ENCODE results near the gene MTCH1.
"Not testable (repeated sequence)": the region's sequence is repeated elsewhere in the genome, so short reads cannot be mapped to it uniquely, and the experiment has no call there.

The MTCH1 gene

DNA sequence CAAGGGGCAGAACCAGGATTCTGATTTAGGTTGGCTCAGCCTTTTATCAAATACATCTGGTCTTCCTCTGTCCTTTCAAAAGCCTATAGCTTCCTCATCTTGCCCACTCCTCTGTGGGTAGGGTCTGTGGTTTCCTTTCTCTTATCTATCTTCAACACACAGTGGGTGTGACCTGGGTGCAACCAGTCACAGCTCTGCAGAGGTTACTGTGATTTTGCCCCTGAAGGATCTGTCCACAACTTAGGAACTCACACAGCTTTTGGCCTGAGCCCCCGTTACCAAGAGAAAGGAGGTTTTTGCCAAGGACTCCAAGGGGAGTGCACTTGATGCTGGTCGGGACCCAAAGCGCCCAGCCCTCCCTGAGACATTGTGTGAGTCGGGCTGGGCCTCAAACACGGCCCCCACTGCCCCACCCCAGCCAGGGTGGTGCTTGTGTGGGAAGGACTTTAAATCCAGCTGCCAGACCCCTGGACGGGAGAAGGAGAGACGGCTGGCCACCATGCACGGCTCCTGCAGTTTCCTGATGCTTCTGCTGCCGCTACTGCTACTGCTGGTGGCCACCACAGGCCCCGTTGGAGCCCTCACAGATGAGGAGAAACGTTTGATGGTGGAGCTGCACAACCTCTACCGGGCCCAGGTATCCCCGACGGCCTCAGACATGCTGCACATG is 31.6 kb downstream of the MTCH1 start, which contains the start of gene PI16:
PI16 (plus strand) TSS at position 477 of the 670 bp plus-strand sequence; CDS start at position 500, 23 bp downstream.
- no peak for DNase-seq (ENCODE audit: low read depth)

DNA sequence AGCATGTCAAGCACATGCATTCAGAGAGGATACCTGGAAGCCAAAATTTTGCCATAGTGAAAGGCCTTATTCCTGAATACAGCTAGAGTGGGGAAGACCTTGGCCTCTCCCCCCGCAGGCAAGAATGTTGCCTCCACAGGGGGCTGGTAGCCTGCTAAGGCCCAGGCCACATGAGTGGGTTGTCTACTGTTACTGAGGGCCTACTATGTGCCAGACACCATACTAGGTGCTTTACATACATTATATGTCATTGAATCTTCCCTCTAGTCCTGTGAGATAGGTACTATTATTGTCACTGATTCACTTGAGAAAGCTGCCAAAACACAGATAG is 32.1 kb downstream of the MTCH1 start:
- DNase-seq (ENCODE audit: low read depth): no peak

DNA sequence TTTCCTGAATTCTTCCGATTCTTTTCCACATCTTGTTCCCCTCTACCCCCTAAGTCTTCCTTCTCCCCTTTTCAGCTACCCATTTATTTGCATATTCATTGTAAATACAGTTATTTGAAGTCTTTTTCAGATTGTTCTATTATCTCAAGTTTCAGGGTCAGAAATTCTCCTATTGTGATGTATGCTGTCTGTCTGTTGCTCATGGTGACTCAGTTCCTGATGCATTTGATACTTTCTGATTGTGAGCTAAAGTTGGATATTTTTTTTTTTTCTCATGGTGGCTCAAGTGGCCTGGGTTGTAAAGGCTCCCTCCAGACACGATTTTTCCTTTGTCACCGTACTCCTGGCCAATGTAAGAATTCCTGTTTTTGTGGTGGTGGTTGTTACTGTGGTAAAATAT is 36.4 kb downstream of the MTCH1 start:
- DNase-seq (ENCODE audit: low read depth): no peak

DNA sequence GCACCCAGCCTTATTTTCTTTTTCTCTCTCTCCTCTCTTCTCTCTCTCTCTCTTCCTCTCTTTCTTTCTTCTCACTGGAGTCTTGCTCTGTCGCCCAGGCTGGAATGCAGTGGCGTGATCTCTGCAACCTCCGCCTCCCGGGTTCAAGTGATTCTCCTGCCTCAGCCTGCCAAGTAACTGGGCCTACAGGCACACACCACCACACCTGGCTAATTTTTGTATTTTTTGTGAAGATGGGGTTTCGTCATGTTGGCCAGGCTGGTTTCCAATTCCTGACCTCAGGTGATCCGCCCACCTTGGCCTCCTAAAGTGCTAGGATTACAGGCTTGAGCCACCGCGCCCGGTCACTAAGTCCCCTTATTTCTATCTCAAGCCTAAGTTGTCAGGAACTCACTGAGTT is 36.9 kb downstream of the MTCH1 start:
- DNase-seq (ENCODE audit: low read depth): not testable (repeated sequence)

DNA sequence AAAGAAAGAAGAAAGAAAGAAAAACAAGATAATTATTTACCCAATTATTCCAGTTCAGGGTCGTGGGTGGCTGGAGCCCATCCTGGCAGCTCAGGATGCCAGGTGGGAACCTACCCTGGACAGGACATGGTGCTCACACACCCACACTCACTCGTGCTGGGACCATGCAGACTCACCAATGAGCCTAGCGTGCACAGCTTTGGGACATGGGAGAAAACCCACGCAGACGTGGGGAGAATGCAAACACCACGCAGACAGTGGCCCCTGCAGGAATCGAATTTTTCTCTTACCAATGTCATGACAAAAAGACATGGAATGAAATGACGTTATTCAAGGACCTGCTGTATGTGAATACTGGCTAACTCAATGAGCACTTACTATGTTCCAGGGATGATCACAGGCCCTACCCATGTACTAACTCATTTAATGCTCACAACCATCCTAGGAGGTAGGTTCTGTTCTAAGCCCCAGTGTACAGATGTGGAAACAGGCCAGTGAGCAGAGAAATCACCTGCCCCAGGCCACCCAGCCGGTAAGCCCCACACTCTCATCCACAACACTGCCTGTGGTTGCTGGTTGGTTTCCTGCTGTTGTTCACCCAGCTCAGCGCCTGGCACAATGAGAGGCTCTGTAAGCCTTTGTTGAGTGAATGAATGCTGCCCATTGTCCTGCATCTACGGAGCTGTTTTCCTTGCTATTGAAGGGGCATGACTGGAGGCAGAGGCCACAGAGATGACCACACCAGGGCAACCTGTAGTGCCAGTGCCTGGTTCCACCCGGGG is 38.2 kb downstream of the MTCH1 start:
- DNase-seq (ENCODE audit: low read depth): no peak

DNA sequence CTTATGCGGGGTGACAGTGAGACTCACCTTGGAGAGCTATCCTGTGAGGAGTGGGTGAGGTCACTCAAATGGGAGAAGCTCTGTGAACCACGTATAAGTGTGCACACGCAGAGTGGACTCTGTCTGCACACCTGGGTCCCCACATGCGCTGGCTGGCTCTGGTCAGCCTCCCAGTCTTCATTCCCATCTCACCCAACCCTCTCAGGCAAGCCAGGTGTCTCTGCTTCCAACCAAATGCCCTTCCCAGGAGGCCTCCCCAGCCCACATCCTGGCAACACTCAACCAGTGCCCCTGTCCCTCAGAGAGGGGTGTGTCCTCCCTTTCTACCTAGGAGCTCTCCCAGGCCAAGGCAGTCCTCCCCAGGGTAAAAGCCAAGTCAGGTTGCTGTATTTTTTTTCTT is 39.5 kb downstream of the MTCH1 start:
- no peak for DNase-seq (ENCODE audit: low read depth)

DNA sequence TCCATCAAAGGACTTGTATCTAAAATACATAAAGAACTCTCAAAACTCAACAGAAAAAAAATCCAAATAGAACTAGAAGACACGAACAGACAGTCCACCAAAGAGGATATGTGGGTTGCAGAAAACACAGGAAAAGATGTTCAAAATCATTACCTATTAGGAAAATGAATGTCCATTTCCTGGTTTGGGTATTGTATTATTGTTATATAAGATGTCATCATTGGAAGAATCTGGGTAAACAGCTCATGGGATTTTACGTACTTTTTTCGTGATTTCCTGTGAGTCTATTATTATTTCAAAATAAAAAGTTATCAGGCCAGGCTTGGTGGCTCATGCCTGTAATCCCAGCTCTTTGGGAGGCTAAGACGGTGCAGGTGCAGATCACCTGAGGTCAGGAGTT is 40.7 kb downstream of the MTCH1 start:
- DNase-seq (ENCODE audit: low read depth): no peak

DNA sequence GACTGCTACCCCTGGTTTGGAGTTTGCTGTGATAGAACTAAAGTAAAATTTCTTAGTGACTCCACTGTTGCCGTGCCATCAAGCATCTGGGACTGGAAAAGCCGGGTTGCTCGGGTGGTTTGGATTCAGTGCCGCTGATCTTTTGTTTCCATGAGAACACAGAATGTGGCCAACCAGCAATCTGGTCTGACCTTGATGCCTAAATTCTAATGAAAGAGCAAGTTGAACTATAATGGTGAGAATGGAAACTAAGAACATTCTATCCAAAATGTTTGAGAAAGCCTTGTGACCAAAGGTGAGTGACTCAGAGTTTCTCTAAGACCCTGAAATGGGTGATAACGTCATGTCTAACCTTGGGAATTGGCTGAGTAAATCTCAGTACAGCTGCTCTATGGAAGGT is 41.3 kb downstream of the MTCH1 start:
- no peak for DNase-seq (ENCODE audit: low read depth)

DNA sequence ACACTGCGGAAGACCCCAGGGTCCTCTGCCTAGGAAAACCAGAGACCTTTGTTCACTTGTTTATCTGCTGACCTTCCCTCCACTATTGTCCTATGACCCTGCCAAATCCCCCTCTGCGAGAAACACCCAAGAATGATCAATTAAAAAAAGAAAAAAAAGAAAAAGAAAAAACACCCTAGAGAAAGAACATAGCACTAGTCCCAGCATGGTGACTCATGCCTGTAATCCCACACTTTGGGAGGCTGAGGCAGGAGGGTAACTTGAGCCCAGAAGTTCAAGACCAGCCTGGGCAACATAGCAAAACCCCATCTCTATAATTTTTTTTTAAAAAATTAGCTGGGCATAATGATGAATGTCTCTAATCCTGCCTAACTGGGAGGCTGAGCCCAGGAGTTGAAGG is 43.7 kb downstream of the MTCH1 start:
- not testable (repeated sequence) for DNase-seq (ENCODE audit: low read depth)

DNA sequence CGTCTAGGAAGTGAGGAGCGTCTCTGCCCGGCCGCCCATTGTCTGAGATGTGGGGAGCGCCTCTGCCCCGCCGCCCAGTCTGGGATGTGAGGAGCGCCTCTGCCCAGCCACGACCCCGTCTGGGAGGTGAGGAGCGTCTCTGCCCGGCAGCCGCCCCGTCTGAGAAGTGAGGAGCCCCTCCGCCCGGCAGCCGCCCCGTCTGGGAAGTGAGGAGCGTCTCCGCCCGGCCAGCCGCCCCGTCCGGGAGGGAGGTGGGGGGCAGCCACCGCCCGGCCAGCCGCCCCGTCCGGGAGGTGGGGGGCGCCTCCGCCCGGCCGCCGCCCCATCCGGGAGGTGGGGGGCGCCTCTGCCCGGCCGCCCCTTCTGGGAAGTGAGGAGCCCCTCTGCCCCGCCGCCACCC is 44.4 kb downstream of the MTCH1 start:
- not testable (repeated sequence) for DNase-seq (ENCODE audit: low read depth)

DNA sequence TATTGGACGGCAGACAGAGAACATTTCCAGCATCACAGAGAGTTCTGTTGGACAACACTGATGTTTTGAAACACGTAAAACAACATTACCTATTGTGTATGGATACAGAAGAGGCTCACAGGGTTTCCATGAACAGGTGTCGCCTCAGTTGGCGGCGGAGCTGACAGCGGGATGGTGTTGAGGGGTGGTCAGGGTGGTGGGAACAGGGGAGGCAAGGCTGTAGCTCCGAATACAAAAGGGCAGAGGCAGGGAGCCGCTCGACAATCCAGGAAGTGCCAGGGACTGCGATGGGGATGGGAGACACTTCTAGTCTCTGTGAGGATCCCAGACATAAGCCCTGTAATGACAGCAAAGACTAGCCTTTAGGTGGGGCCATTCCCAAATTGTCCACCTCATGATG is 46.0 kb downstream of the MTCH1 start:
- DNase-seq (ENCODE audit: low read depth): no peak

DNA sequence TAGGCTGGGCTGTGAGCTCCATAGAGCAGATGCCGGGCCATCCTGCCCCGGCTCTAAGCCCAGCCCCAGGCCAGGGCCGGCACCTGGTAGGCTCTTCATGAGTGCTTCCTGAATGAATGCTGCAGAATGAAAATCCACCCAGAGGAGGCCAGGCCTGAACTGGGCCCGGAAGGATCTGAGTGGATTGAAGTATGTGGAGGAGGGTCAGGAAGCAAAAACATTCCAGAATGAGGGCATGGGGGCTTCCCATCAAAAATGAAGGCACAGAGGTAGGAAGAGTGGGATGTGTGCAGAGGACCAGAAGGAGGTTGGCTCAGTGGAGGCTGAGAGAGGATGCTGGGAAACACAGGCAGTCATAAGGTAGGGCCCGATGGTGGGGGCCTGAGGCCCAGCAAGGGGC is 47.0 kb downstream of the MTCH1 start:
- DNase-seq (ENCODE audit: low read depth): not testable (repeated sequence)

DNA sequence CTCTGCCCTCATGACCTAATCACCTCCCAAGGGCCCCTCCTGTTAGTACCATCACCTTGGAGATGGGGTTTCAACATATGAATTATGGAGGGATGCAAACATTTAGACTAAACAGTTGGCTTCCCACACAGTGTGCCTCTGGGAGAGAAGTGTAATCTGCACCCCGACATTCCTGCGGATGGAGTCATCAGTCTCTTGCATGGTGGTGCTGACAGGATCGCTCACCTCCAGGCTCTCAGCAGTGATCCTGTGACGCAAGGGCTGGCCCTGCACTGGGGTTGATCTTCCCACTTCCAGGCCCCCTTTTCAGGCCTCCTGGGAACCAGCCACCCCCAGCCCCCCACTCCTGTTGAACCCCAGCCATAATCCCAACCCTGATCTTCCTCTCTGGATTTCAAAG is 47.5 kb downstream of the MTCH1 start:
- no peak for DNase-seq (ENCODE audit: low read depth)

DNA sequence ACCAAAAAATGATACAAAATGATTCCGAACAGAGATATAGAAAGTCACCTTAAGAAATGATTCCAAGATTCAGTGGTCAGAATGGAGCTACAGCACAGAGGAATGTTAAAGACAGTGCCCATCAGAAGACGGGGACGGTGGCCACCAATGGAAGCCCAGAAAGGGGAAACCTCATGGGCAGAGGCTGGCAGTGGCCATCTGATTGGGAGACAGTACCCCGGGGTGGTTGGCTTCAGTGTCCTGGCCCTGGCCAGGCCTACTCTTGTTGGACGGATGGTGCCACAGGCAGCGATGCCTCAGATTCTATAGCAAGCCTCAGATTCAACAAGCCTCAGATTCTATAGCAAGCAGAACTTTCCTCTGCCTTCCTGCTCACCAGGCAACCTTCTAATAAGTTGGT is 48.1 kb downstream of the MTCH1 start:
- DNase-seq (ENCODE audit: low read depth): no peak

DNA sequence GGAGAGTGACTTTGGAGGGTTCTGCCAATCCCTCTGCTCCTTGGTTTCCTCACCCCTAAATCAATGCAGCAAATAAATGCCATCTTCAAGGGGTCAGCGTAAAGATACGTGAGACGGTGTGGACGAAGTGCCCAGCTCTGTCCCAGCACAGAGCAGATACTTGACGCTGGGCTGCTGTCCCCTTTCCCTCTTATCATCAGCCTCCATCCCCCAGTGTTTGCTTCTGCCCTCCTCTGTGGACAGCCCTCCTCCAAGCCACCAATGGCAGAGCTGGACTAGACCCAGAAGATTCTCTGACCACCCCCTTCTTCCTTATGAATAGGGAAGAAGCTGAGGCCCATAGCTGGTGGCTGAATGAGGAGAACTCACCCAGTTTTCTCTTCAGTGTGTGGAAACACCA is 49.2 kb downstream of the MTCH1 start:
- DNase-seq (ENCODE audit: low read depth): no peak

DNA sequence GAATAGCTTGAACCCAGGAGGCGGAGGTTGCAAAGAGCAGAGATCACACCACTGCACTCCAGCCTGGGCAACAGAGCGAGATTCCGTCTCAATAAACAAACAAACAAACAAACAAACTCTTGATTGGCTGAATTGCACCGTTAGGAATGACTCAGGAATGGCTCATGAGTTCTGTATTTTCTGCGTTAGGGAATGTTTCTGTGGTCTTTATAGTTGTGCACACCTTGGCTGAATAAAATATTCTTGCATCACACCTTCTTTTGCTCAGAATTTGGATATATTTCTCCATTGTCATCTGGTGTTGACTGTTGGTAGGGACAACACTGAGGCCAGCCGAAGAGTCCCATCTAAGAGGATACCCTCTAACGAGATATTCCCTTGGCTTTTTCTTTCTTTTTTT is 51.1 kb downstream of the MTCH1 start:
- DNase-seq (ENCODE audit: low read depth): no peak

DNA sequence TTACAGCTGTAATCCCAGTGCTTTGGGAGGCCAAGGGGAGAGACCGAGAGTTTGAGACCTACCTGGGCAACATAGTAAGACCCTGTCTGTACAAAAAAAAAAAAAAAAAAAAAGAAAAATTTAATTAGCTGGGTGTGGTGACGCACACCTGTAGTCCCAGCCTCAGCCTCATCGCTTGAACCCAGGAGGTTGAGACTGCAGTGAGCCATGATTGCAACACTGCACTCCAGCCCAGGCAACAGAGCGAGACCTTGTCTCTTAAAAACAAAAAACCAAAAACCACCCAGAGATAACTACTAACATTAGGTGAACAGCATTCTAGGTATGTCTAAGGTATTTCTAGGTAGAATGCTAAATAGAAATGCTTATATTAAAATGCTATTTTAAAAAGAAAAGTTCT is 52.5 kb downstream of the MTCH1 start:
- no peak for DNase-seq (ENCODE audit: low read depth)

DNA sequence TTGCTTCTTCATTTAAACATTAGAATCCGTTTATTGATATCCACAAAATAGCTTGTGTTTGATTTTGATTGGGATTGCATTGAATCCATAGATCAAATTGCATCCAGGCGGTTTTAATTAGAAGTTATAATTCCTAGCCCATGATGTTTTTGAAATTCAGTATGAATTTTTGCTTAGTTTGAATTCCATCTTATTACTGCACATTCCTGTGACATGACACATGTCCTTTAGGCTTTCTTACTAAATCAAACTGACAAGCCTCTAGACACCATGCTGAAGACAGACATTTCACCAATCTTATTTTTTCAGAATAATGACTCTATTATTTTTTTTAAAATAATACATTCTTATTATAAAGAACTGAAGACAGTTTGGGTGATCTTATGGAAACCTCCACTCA is 52.9 kb downstream of the MTCH1 start:
- no peak for DNase-seq (ENCODE audit: low read depth)

DNA sequence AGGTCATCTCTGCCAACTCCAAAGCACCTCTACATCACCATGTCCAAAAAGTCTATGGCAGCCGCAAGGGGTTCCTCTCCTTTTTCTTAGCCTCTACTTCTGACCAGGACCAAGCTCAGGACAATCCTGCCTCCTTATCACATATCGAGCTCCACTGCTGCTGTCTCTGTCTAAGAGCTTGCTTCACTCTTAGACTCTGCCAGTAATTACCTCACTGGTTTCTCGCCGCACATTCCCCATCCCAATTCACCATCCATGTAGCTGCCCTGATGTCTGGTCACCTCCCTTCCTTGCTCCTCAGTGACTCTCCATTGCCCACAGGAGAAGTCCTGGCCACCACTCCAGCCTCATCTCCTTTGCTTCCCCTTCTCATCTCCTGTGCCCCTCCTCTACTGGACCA is 55.5 kb downstream of the MTCH1 start:
- no peak for DNase-seq (ENCODE audit: low read depth)

DNA sequence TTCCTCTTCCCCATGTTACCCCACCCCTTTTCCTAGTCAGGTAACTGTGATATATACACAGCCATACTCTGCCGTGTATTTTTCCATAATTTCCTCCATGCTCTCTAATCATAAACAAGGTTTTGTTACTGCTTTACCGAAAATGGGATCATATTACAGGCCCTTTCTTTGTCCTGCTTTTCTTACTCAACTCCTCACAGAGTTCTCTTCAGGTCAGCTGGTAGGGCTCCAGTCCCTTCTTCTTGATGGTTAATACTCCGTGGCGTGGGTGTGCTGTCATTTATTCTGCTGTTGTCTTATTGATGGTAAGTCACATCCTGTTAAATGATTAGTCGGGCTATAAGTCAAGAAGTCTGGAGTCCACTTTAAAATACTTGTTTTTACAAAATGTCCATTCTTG is 56.4 kb downstream of the MTCH1 start:
- peak; percentile 20 for DNase-seq (ENCODE audit: low read depth)

DNA sequence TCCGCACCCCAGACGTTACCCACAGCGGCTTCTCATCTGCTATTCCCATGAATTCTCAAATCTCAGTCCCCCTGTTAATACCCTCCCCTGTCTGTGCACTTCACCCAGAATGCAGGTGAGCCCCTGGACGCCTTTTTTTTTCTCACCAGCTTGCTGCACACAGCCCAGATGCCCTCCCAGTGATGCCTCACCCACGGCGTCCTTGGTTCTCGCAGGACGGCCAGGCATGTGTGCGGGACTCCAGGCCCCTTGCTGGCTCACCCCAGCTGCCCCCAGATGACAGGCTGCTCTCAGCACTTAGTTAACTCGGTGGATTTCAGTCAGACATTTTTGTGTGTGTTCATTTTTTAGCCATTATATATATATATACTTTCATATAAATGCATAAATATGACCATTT is 56.8 kb downstream of the MTCH1 start:
- no peak for DNase-seq (ENCODE audit: low read depth)

DNA sequence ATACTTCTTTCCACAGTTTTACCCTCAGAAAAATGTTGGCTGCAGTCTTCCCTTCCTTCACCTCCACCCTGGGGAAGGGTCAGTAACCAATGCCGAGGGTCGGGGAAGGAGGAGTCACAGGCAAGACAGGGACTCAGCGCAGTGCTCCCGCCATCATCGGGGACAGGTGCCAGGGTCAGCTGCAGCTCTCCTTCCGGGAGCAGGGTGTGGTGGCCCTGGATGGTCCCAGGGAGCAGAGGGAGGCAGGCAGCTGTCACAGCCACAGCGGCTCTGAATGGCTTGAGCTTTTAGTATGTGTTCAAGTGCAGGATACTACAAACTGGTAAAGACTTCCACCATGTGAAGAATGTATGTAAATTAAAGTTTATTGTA is 57.5 kb downstream of the MTCH1 start:
- DNase-seq (ENCODE audit: low read depth): no peak

DNA sequence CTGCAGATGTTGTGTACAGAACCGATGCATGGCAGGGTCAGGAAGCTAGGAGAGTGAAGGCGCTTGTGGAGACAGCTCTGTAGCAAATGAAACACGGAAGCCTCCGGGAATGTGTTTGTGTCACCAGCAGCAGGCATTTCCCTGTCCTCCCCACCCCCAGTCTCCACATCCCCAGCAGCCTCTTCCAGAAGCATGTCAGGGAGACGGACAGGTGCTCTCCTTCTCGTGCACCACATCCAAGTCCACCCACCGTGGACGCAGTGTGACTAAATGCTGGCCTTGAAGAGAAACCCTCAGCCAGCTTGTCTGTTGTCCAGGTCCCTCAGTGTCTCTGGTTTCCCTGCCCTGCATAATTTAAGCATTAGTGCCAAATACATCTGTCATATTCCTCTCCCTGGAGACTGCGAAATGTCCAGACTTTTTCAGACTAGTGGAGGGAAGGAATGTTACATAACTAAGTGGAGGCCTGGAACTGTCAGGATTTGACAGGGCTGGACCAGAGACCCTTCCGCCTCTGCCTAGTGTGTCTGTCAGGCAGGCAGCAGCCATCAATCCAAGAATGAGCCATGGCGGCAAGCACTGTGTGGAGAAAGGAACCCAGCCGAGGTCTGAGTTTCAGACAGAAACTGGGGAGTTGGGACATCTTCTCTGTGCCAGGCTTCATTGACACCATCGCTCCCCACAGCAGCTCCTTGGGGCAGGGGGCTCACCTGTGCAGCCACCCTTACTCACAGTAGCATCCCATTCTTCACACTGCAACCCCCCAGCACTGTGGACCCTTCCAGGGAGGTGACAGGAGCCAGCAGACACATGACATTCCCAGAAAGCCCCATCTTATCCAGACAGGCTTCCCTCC is 58.1 kb downstream of the MTCH1 start:
- DNase-seq (ENCODE audit: low read depth): no peak

Measured in GM04504 (cell line).